CD4-positive, CD25-positive, alpha-beta regulatory T cell (primary cell): ENCODE data around the gene DYNLRB1. TPM values are rescaled to one million over a fixed set of nuclear protein-coding genes. Genes with fewer than 3 reads are reported as not detected.
A peak's percentile ranks its signal among the peaks of the same experiment; 100 is the strongest.

Source experiments
- ATAC-seq, 2 donors: fragments of 150-1000 bp; cut with Tn5 transposase; one replicate each; pipeline ENCODE4 v1.10.0; 2021; ENCODE audit warnings: low read depth in 2 of 2, moderate number of reproducible peaks in 2 of 2, moderate library complexity in 1 of 2
- DNase-seq, 3 donors: peaks; one replicate each; pipeline versions ENCODE4 v3.0.0 to v3.0.0-alpha.2; 2012 to 2022; ENCODE audit warnings: mixed read lengths in 1 of 3
- H3K27ac ChIP-seq: one replicate; pipeline ENCODE4 v1.7.0; 2013; ENCODE audit warnings: mild to moderate bottlenecking, low read length; ENCODE audit not compliant: insufficient read depth, poor library complexity, severe bottlenecking
- H3K27me3 ChIP-seq: one replicate; pipeline ENCODE4 v1.7.0; 2013; ENCODE audit warnings: low read length; ENCODE audit not compliant: control insufficient read depth, insufficient read depth
- H3K36me3 ChIP-seq: one replicate; pipeline ENCODE4 v1.7.0; 2013; ENCODE audit warnings: mild to moderate bottlenecking, low read length, moderate library complexity; ENCODE audit not compliant: control insufficient read depth, insufficient read depth
- H3K4me1 ChIP-seq: 2 replicates; pipeline ENCODE4 v1.7.0; 2013; ENCODE audit warnings: mild to moderate bottlenecking, low read length; ENCODE audit not compliant: insufficient read depth, control insufficient read depth, poor library complexity, severe bottlenecking
- H3K4me3 ChIP-seq: one replicate; pipeline ENCODE4 v1.7.0; 2013; ENCODE audit warnings: low read depth, mild to moderate bottlenecking, low read length, moderate library complexity
- H3K9me3 ChIP-seq, 2 experiments: 1 replicate in 1 of 2; 2 replicates in 1 of 2; pipeline ENCODE4 v1.7.0; 2013; ENCODE audit warnings: low read length in 2 of 2, mild to moderate bottlenecking in 1 of 2, moderate library complexity in 1 of 2; ENCODE audit not compliant: control insufficient read depth in 2 of 2
- H3K27ac Mint-ChIP-seq, 3 donors: one replicate each; pipeline ENCODE4 v1.8.0; 2020 to 2022; ENCODE audit warnings: mild to moderate bottlenecking in 3 of 3, mixed read lengths in 3 of 3, moderate library complexity in 2 of 3
- H3K27me3 Mint-ChIP-seq: one replicate; pipeline ENCODE4 v1.8.0; 2022; ENCODE audit warnings: mild to moderate bottlenecking, mixed read lengths
- H3K36me3 Mint-ChIP-seq: one replicate; pipeline ENCODE4 v1.8.0; 2020; ENCODE audit warnings: mixed read lengths
- H3K4me1 Mint-ChIP-seq, 4 donors: one replicate each; pipeline ENCODE4 v1.8.0; 2020 to 2022; ENCODE audit warnings: mixed read lengths in 4 of 4, mild to moderate bottlenecking in 1 of 4
- H3K4me3 Mint-ChIP-seq, 4 donors: one replicate each; pipeline ENCODE4 v1.8.0; 2020 to 2022; ENCODE audit warnings: mild to moderate bottlenecking in 4 of 4, mixed read lengths in 4 of 4, moderate library complexity in 3 of 4
- H3K9me3 Mint-ChIP-seq, 7 donors: one replicate each; pipeline ENCODE4 v1.8.0; 2020 to 2022; ENCODE audit warnings: mixed read lengths in 7 of 7, mild to moderate bottlenecking in 3 of 7, moderate library complexity in 2 of 7
- polyA plus RNA-seq, 4 donors: library from polyadenylated mRNA; unstranded; fragments of 300-500 nt; fragmentation: Illumina TruSeq; gene quantifications; one replicate each; pipeline ENCODE4 v1.2.3, GENCODE V29; 2021
- total RNA-seq: library from RNA; stranded (reverse); gene quantifications from one replicate; pipeline ENCODE4 v1.2.3, GENCODE V29; 2022

The DYNLRB1 gene
- total and polyA plus RNA-seq, 5 donors from 2014 or later: 82.6 to 369 (median 350) TPM

DNA sequence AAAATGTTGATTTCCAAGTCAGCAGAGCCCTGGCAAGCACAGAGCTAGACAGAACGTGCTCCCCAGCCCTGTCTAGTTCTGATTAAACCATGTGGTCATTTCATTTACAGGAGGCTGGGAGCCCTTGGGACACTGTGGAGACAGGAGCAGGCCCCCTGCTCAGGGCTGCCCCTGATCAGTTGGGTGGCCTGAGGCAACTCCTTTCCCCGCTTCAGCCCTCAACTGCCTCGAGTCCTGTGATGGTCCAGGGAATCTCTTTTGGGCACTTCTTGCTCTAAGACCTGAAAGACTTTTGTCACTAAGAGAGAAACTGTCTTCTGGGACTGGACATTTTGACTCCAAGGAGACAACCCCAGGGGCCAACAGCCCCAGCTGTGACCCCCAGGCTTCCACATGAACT is 13.5 kb downstream of the DYNLRB1 start:
- Histone ChIP-seq H3K4me1 (no peaks in the 10 kb centered on the region), H3K9me3 (no peaks in the 10 kb centered on the region), H3K36me3 (peaks cover 87% of the 10 kb centered on the region), H3K4me3 (no peak overlapping the region), H3K27ac (no peak overlapping the region), H3K27me3 (no peaks in the 10 kb centered on the region)
- no peaks in the 10 kb centered on the region for H3K27me3 Mint-ChIP-seq
- H3K4me3 Mint-ChIP-seq: no peak overlapping the region
- H3K9me3 Mint-ChIP-seq: no peaks in the 10 kb centered on the region
- H3K4me1 Mint-ChIP-seq: peaks cover 0 to 17% (median 11%) of the 10 kb centered on the region in 4 donors
- ATAC-seq: no peak
- H3K36me3 Mint-ChIP-seq: peaks cover 35% of the 10 kb centered on the region
- no peak overlapping the region for H3K27ac Mint-ChIP-seq
- no peak for DNase-seq

- Mint-ChIP-seq H3K36me3 (peaks cover 38% of the 10 kb centered on the region), H3K27me3 (no peaks in the 10 kb centered on the region), H3K4me1 (peaks cover 0 to 15% (median 9%) of the 10 kb centered on the region in 4 donors), H3K27ac (peak overlapping the region in 1 of 3 donors; percentile 88), H3K9me3 (no peaks in the 10 kb centered on the region), H3K4me3 (no peak overlapping the region)
- H3K36me3 ChIP-seq: peaks cover 88% of the 10 kb centered on the region
- H3K27me3 ChIP-seq: no peaks in the 10 kb centered on the region
- no peak overlapping the region for H3K27ac ChIP-seq
- H3K4me3 ChIP-seq: no peak overlapping the region
- DNase-seq (no peak), ATAC-seq (no peak)
- no peaks in the 10 kb centered on the region for H3K9me3 ChIP-seq
- H3K4me1 ChIP-seq: no peaks in the 10 kb centered on the region
These were observed 14.1 kb downstream of the DYNLRB1 start for GRCh38 chr20:34530342-34530741.

- H3K9me3 ChIP-seq: no peaks in the 10 kb centered on the region
- no peaks in the 10 kb centered on the region for H3K27me3 ChIP-seq
- no peaks in the 10 kb centered on the region for H3K4me1 ChIP-seq
- no peak for DNase-seq
- Mint-ChIP-seq H3K36me3 (peaks cover 37% of the 10 kb centered on the region), H3K4me1 (peaks cover 0 to 13% (median 7%) of the 10 kb centered on the region in 4 donors), H3K27me3 (no peaks in the 10 kb centered on the region), H3K4me3 (no peak overlapping the region), H3K27ac (peak overlapping the region in 1 of 3 donors; percentile 17), H3K9me3 (no peaks in the 10 kb centered on the region)
- no peak overlapping the region for H3K4me3 ChIP-seq
- no peak for ATAC-seq
- H3K27ac ChIP-seq: no peak overlapping the region
- peaks cover 87% of the 10 kb centered on the region for H3K36me3 ChIP-seq
These were observed 15.5 kb downstream of the DYNLRB1 start for GRCh38 chr20:34531608-34532265.

DNA sequence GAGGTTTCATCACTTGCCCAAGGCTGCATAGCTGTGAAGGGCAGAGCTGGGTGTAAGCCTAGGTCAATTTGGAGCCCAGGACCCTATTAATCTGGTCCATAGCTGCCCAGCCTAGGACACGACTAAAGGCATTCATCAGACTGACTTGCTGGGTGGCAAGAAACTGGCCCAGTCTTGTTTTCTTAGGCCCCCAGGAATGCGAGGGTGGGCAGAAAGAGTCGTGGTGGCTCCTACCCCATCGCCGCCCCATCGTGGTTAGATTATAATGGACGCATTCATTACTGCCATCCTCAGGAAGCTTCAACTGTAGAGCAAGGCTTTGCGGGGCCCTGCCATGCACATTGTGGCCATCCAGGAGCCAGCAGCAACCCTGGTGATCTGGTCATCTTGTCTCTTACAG is 16.1 kb downstream of the DYNLRB1 start:
- peaks cover 87% of the 10 kb centered on the region for H3K36me3 ChIP-seq
- no peak for DNase-seq
- H3K27ac ChIP-seq: no peak overlapping the region
- peaks cover 41% of the 10 kb centered on the region for H3K36me3 Mint-ChIP-seq
- no peaks in the 10 kb centered on the region for H3K9me3 Mint-ChIP-seq
- H3K4me1 Mint-ChIP-seq: peaks cover 0 to 16% (median 9%) of the 10 kb centered on the region in 4 donors
- no peaks in the 10 kb centered on the region for H3K27me3 Mint-ChIP-seq
- no peak overlapping the region for H3K27ac Mint-ChIP-seq
- no peaks in the 10 kb centered on the region for H3K4me1 ChIP-seq
- no peaks in the 10 kb centered on the region for H3K27me3 ChIP-seq
- H3K4me3 ChIP-seq: no peak overlapping the region
- H3K4me3 Mint-ChIP-seq: no peak overlapping the region
- no peaks in the 10 kb centered on the region for H3K9me3 ChIP-seq
- ATAC-seq: no peak

GRCh38 chr20:34532756-34533155 is 16.5 kb downstream of the DYNLRB1 start:
- DNase-seq (no peak), ATAC-seq (no peak)
- Mint-ChIP-seq H3K9me3 (no peaks in the 10 kb centered on the region), H3K36me3 (peaks cover 42% of the 10 kb centered on the region), H3K4me1 (peaks cover 0 to 16% (median 10%) of the 10 kb centered on the region in 4 donors), H3K27ac (no peak overlapping the region), H3K27me3 (no peaks in the 10 kb centered on the region), H3K4me3 (no peak overlapping the region)
- no peaks in the 10 kb centered on the region for H3K4me1 ChIP-seq
- peaks cover 85% of the 10 kb centered on the region for H3K36me3 ChIP-seq
- H3K9me3 ChIP-seq: no peaks in the 10 kb centered on the region
- H3K27ac ChIP-seq: no peak overlapping the region
- no peaks in the 10 kb centered on the region for H3K27me3 ChIP-seq
- no peak overlapping the region for H3K4me3 ChIP-seq

- H3K27ac Mint-ChIP-seq: peak overlapping the region in 1 of 3 donors; percentile 75
These were observed 18.4 kb downstream of the DYNLRB1 start for GRCh38 chr20:34534391-34535165.

DNA sequence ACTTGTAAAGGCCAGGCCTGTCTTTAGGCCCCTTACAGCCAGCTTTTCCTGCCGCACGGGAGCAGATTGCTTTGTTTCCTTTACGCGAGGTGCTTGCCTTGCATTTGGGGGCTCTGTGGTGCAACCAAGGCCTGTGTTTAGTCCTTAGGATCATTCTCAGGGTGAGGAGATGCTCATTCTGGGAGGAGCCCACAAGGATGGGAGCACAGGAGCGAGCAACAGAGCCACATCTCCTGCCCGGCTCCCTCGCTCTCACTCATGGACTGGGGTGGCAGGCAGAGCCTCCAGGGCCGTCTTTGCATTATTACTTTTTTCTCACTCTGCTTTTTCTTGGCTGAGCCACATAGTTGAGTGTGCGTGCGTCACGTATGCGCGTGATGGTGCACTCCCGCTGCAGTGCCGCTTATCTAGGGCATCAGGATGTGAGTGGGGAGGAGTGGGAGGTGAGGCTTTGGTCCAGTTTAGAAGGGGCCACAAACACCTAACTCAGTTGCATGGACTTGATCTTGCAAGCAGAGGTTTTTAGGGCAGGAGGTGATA is 19.1 kb downstream of the DYNLRB1 start:
- H3K27me3 Mint-ChIP-seq: no peaks in the 10 kb centered on the region
- peaks cover 0 to 25% (median 14%) of the 10 kb centered on the region in 4 donors for H3K4me1 Mint-ChIP-seq
- peaks cover 4% of the 10 kb centered on the region for H3K4me1 ChIP-seq
- H3K27ac ChIP-seq: no peak overlapping the region
- H3K9me3 Mint-ChIP-seq: no peaks in the 10 kb centered on the region
- H3K4me3 ChIP-seq: no peak overlapping the region
- ATAC-seq (no peak), DNase-seq (no peak)
- no peaks in the 10 kb centered on the region for H3K9me3 ChIP-seq
- no peaks in the 10 kb centered on the region for H3K27me3 ChIP-seq
- peak overlapping the region in 2 of 3 donors; percentile 38 to 57 for H3K27ac Mint-ChIP-seq
- H3K36me3 ChIP-seq: peaks cover 73% of the 10 kb centered on the region
- H3K4me3 Mint-ChIP-seq: no peak overlapping the region
- peaks cover 38% of the 10 kb centered on the region for H3K36me3 Mint-ChIP-seq

More at GRCh38 chr20:34534391-34535165, 18.4 kb downstream of the DYNLRB1 start:
- H3K27ac ChIP-seq: no peak overlapping the region
- no peak for DNase-seq
- Mint-ChIP-seq H3K27me3 (no peaks in the 10 kb centered on the region), H3K36me3 (peaks cover 42% of the 10 kb centered on the region), H3K4me3 (no peak overlapping the region), H3K9me3 (no peaks in the 10 kb centered on the region), H3K4me1 (peaks cover 0 to 23% (median 13%) of the 10 kb centered on the region in 4 donors)
- H3K9me3 ChIP-seq: no peaks in the 10 kb centered on the region
- ATAC-seq: no peak
- no peaks in the 10 kb centered on the region for H3K27me3 ChIP-seq
- no peaks in the 10 kb centered on the region for H3K4me1 ChIP-seq
- H3K36me3 ChIP-seq: peaks cover 75% of the 10 kb centered on the region
- no peak overlapping the region for H3K4me3 ChIP-seq
